Mammary epithelial cell (primary cell): ENCODE data around the gene LUC7L2.

ENCODE experiments used
- EZH2 ChIP-seq: IDR thresholded peaks from 2 replicates; pipeline ENCODE4 v1.6.1; 2012; ENCODE audit warnings: low read length, inconsistent platforms, borderline replicate concordance
- TF ChIP-seq, protein P1 (sequence below), 2 donors: IDR thresholded peaks in 1 of 2; conservative IDR thresholded peaks in 1 of 2; 2 replicates each; pipeline ENCODE4 v1.5.1; 2011 to 2012; ENCODE audit warnings: inconsistent platforms in 2 of 2, low read length in 2 of 2, mild to moderate bottlenecking in 2 of 2, control low read depth in 1 of 2, low read depth in 1 of 2; ENCODE audit not compliant: insufficient read depth in 1 of 2; ENCODE audit errors: extremely low read depth in 1 of 2

DNA sequence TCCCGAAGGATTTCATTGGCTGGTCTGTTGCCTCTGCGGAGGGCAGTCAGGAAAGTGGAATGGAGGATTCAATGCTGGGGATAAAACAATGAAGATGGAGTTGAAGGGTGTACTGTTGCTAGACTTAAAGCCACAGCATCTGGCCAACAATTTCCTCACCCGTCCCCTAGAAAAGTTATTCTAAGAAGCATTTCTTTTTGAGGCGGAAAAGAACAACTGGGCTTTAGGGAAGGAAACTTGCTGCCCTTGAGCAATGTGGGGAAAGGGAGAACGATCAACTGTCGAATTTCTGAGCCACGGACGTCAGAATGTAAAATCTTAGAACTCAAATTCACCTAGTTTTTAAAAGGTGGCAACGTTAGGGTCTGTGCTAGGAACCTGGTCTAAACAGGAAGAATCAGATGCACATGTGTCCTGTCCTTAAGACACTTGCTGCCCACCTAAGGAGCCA lies 17.9 kb upstream of the LUC7L2 start:
- TF ChIP-seq, protein P1, sequence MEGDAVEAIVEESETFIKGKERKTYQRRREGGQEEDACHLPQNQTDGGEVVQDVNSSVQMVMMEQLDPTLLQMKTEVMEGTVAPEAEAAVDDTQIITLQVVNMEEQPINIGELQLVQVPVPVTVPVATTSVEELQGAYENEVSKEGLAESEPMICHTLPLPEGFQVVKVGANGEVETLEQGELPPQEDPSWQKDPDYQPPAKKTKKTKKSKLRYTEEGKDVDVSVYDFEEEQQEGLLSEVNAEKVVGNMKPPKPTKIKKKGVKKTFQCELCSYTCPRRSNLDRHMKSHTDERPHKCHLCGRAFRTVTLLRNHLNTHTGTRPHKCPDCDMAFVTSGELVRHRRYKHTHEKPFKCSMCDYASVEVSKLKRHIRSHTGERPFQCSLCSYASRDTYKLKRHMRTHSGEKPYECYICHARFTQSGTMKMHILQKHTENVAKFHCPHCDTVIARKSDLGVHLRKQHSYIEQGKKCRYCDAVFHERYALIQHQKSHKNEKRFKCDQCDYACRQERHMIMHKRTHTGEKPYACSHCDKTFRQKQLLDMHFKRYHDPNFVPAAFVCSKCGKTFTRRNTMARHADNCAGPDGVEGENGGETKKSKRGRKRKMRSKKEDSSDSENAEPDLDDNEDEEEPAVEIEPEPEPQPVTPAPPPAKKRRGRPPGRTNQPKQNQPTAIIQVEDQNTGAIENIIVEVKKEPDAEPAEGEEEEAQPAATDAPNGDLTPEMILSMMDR (conservative IDR thresholded peaks at IDR 0.05 in 1 of 2, IDR thresholded peaks at IDR 0.05 in 1 of 2; ENCODE audit: extremely low read depth in 1 of 2, insufficient read depth in 1 of 2, low read depth in 1 of 2, low read length in 2 of 2), result no peak
- TF ChIP-seq EZH2, result no peak
